Brain microvascular endothelial cell (primary cell): ENCODE data around the gene PPP1R13B.
A peak's percentile ranks its signal among the peaks of the same experiment; 100 is the strongest.
"Not testable (repeated sequence)": the region's sequence is repeated elsewhere in the genome, so short reads cannot be mapped to it uniquely, and the experiment has no call there.

Source experiments
- DNase-seq: peaks from one replicate; pipeline ENCODE4 v3.0.0-alpha.2; 2020
- H3K27ac ChIP-seq: fragments of 250-450 bp; sonication (Bioruptor Pico); 2 replicates; pipeline ENCODE4 v1.5.1; 2020; ENCODE audit warnings: mild to moderate bottlenecking, moderate library complexity
- H3K27me3 ChIP-seq: fragments of 250-450 bp; sonication (Bioruptor Pico); replicated peaks from 2 replicates; pipeline ENCODE4 v1.5.1; 2020; ENCODE audit warnings: mild to moderate bottlenecking
- H3K36me3 ChIP-seq: fragments of 250-450 bp; sonication (Bioruptor Pico); replicated peaks from 2 replicates; pipeline ENCODE4 v1.5.1; 2020; ENCODE audit warnings: mild to moderate bottlenecking
- H3K4me3 ChIP-seq: 2 replicates; pipeline ENCODE4 v1.5.1; 2011; ENCODE audit warnings: low read depth, mild to moderate bottlenecking, control low read depth, low read length, moderate library complexity
- CTCF ChIP-seq: IDR thresholded peaks from 2 replicates; pipeline ENCODE4 v1.5.1; 2011; ENCODE audit warnings: low read depth, mild to moderate bottlenecking, moderate library complexity, low read length, control low read depth, inconsistent platforms; ENCODE audit errors: missing control alignments
- in situ Hi-C: cut with HindIII; loops from 2 replicates; pipeline ENCODE4 v1.10.0; 2017; ENCODE audit warnings: low sequenced_read_pairs, low pct_ligation_motif_present

The PPP1R13B gene

GRCh38 chr14:103695296-103696069, 151.9 kb downstream of the PPP1R13B start:
- H3K27ac ChIP-seq: no peak overlapping the region
- in situ Hi-C loops: no loop called here
- TF ChIP-seq CTCF: no peak

GRCh38 chr14:103694572-103695026, 152.8 kb downstream of the PPP1R13B start:
- DNase-seq: no peak
- TF ChIP-seq CTCF: peak; percentile 22
- in situ Hi-C loops: no loop called here
- Histone ChIP-seq H3K36me3 (peaks cover 45% of the 10 kb centered on the region), H3K27ac (no peak overlapping the region), H3K4me3 (no peak overlapping the region), H3K27me3 (no peaks in the 10 kb centered on the region)

More at GRCh38 chr14:103695296-103696069, 151.9 kb downstream of the PPP1R13B start:
- H3K27me3 ChIP-seq: no peaks in the 10 kb centered on the region
- H3K4me3 ChIP-seq: no peak overlapping the region
- H3K36me3 ChIP-seq: peaks cover 54% of the 10 kb centered on the region
- DNase-seq: no peak

GRCh38 chr14:103693515-103693914, 153.9 kb downstream of the PPP1R13B start:
- Histone ChIP-seq H3K4me3 (no peak overlapping the region), H3K27ac (no peak overlapping the region), H3K36me3 (peaks cover 46% of the 10 kb centered on the region), H3K27me3 (no peaks in the 10 kb centered on the region)
- no peak for TF ChIP-seq CTCF
- in situ Hi-C loops: no loop called here
- no peak for DNase-seq

- Histone ChIP-seq H3K36me3 (peaks cover 43% of the 10 kb centered on the region), H3K27ac (no peak overlapping the region), H3K27me3 (no peaks in the 10 kb centered on the region), H3K4me3 (no peak overlapping the region)
- in situ Hi-C loops: no loop called here
- no peak for TF ChIP-seq CTCF
- DNase-seq: no peak
Observed at GRCh38 chr14:103692871-103693270, 154.5 kb downstream of the PPP1R13B start.

- Histone ChIP-seq H3K4me3 (no peak overlapping the region), H3K27ac (no peak overlapping the region), H3K36me3 (peaks cover 36% of the 10 kb centered on the region), H3K27me3 (no peaks in the 10 kb centered on the region)
- no peak for TF ChIP-seq CTCF
- DNase-seq: no peak
- in situ Hi-C loops: no loop called here
Observed at GRCh38 chr14:103692159-103692558, 155.2 kb downstream of the PPP1R13B start.

- in situ Hi-C loops, H3K27ac ChIP-seq, H3K4me3 ChIP-seq, DNase-seq, H3K27me3 ChIP-seq: not testable (repeated sequence)
- H3K36me3 ChIP-seq: peaks cover 39% of the 10 kb centered on the region
Observed at GRCh38 chr14:103691655-103692054, 155.7 kb downstream of the PPP1R13B start.
